Endothelial cell of umbilical vein (primary cell): ENCODE data around the gene THBS1.
A peak's percentile ranks its signal among the peaks of the same experiment; 100 is the strongest.

ENCODE experiments used
- CTCF ChIP-seq, 2 donors: IDR thresholded peaks; 1 replicate in 1 of 2; 2 replicates in 1 of 2; pipeline ENCODE4 v1.5.1; 2011; ENCODE audit warnings: low read length in 2 of 2, mild to moderate bottlenecking in 2 of 2, moderate library complexity in 2 of 2, control low read depth in 1 of 2, inconsistent platforms in 1 of 2, low read depth in 1 of 2; ENCODE audit not compliant: insufficient read depth in 1 of 2; ENCODE audit errors: extremely low read depth in 1 of 2
- EZH2 ChIP-seq: IDR thresholded peaks from 2 replicates; pipeline ENCODE4 v1.6.1; 2012; ENCODE audit warnings: borderline replicate concordance, low read depth, mild to moderate bottlenecking, moderate library complexity, low read length, inconsistent platforms; ENCODE audit not compliant: severe bottlenecking
- JUN ChIP-seq: IDR thresholded peaks from 2 replicates; pipeline ENCODE4 v1.6.1; 2011; ENCODE audit warnings: borderline replicate concordance, low read depth; ENCODE audit not compliant: insufficient read length, insufficient read depth
- MAX ChIP-seq: IDR thresholded peaks from 2 replicates; pipeline ENCODE4 v1.6.1; 2011; ENCODE audit not compliant: insufficient read depth, insufficient read length
- MYC ChIP-seq: IDR thresholded peaks from one replicate; pipeline ENCODE4 v1.6.1; 2011; ENCODE audit warnings: mild to moderate bottlenecking, low read depth, low read length
- POLR2A ChIP-seq: IDR thresholded peaks from 2 replicates; pipeline ENCODE4 v1.6.1; 2012; ENCODE audit warnings: low read depth, mild to moderate bottlenecking, control low read depth, low read length
- POLR2AphosphoS5 ChIP-seq: IDR thresholded peaks from 2 replicates; pipeline ENCODE4 v1.6.1; 2012; ENCODE audit warnings: low read depth, mild to moderate bottlenecking, control low read depth, low read length, moderate library complexity; ENCODE audit not compliant: insufficient read depth

- TF ChIP-seq POLR2AphosphoS5 = peak; percentile 1
- TF ChIP-seq MYC = no peak
- peak in 1 of 2 donors; percentile 10 for TF ChIP-seq CTCF (IDR thresholded peaks at IDR 0.05; ENCODE audit: extremely low read depth in 1 of 2, insufficient read depth in 1 of 2, low read depth in 1 of 2, low read length in 2 of 2)
- no peak for TF ChIP-seq MAX
- TF ChIP-seq EZH2 = no peak
- TF ChIP-seq JUN = no peak
- TF ChIP-seq POLR2A = no peak
Observed at GRCh38 chr15:39581793-39582285, 960 bp downstream of the THBS1 start.
